Endothelial cell of umbilical vein (primary cell): Measurements from ENCODE around the gene DEPDC1B.

Source experiments
- EZH2 ChIP-seq: IDR thresholded peaks from 2 replicates; pipeline ENCODE4 v1.6.1; 2012; ENCODE audit warnings: borderline replicate concordance, low read depth, mild to moderate bottlenecking, moderate library complexity, low read length, inconsistent platforms; ENCODE audit not compliant: severe bottlenecking
- MYC ChIP-seq: IDR thresholded peaks from one replicate; pipeline ENCODE4 v1.6.1; 2011; ENCODE audit warnings: mild to moderate bottlenecking, low read depth, low read length
- POLR2A ChIP-seq: IDR thresholded peaks from 2 replicates; pipeline ENCODE4 v1.6.1; 2012; ENCODE audit warnings: low read depth, mild to moderate bottlenecking, control low read depth, low read length
- TF ChIP-seq, protein P1 (sequence below), 2 donors: IDR thresholded peaks; 1 replicate in 1 of 2; 2 replicates in 1 of 2; pipeline ENCODE4 v1.5.1; 2011; ENCODE audit warnings: low read length in 2 of 2, mild to moderate bottlenecking in 2 of 2, moderate library complexity in 2 of 2, control low read depth in 1 of 2, inconsistent platforms in 1 of 2, low read depth in 1 of 2; ENCODE audit not compliant: insufficient read depth in 1 of 2; ENCODE audit errors: extremely low read depth in 1 of 2
- TF ChIP-seq, protein P2 (sequence below): IDR thresholded peaks from 2 replicates; pipeline ENCODE4 v1.6.1; 2011; ENCODE audit not compliant: insufficient read depth, insufficient read length

DNA sequence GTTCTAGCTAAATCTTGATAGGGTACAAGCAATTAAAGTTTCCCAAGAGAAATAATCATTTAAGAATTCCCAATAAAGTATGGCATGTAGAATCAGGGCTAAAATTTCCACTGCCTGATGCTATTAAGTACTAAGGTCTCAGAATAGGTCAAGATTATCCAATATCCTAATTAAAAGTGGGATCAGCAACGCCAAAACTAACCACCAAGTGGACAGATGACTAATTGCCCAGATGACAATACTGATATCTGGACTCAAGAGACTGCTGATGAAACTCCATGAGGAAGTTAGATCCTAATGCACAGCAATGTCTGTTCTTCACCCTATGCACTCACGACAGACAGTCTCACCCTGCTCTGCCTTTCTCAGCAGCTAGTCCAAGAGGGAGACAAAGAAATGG lies 14.3 kb downstream of the DEPDC1B start:
- TF ChIP-seq POLR2A, result no peak
- TF ChIP-seq, protein P1, sequence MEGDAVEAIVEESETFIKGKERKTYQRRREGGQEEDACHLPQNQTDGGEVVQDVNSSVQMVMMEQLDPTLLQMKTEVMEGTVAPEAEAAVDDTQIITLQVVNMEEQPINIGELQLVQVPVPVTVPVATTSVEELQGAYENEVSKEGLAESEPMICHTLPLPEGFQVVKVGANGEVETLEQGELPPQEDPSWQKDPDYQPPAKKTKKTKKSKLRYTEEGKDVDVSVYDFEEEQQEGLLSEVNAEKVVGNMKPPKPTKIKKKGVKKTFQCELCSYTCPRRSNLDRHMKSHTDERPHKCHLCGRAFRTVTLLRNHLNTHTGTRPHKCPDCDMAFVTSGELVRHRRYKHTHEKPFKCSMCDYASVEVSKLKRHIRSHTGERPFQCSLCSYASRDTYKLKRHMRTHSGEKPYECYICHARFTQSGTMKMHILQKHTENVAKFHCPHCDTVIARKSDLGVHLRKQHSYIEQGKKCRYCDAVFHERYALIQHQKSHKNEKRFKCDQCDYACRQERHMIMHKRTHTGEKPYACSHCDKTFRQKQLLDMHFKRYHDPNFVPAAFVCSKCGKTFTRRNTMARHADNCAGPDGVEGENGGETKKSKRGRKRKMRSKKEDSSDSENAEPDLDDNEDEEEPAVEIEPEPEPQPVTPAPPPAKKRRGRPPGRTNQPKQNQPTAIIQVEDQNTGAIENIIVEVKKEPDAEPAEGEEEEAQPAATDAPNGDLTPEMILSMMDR (IDR thresholded peaks at IDR 0.05; ENCODE audit: extremely low read depth in 1 of 2, insufficient read depth in 1 of 2, low read depth in 1 of 2, low read length in 2 of 2), result no peak
- TF ChIP-seq, protein P2, sequence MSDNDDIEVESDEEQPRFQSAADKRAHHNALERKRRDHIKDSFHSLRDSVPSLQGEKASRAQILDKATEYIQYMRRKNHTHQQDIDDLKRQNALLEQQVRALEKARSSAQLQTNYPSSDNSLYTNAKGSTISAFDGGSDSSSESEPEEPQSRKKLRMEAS, result no peak
- TF ChIP-seq EZH2, result no peak
- TF ChIP-seq MYC, result no peak
